HG03060 (cell line): Measurements from ENCODE around the gene CD274.
A peak's percentile ranks its signal among the peaks of the same experiment; 100 is the strongest.
"Not testable (repeated sequence)": the region's sequence is repeated elsewhere in the genome, so short reads cannot be mapped to it uniquely, and the experiment has no call there.

ENCODE experiments used
- ATAC-seq: cut with Tn5 transposase; IDR thresholded peaks from one replicate; pipeline ENCODE4 v1.9.1; 2021; ENCODE audit warnings: low read depth, moderate number of reproducible peaks; ENCODE audit not compliant: unreplicated experiment

The CD274 gene

GRCh38 chr9:5437254-5438216, 12.8 kb upstream of the CD274 start, which contains the start of gene PLGRKT:
TSS of gene PLGRKT (minus strand) at chr9:5437925. CDS start at chr9:5431977, 5,948 bp downstream.
- peak; percentile 69 for ATAC-seq

GRCh38 chr9:5438301-5439162, 11.8 kb upstream of the CD274 start:
- ATAC-seq, result peak; percentile 37

GRCh38 chr9:5440426-5440825, 9.9 kb upstream of the CD274 start:
- ATAC-seq, result no peak

- ATAC-seq, result no peak
Observed at GRCh38 chr9:5441043-5441442, 9.3 kb upstream of the CD274 start.

- ATAC-seq, result no peak
Observed at GRCh38 chr9:5442400-5443011, 7.8 kb upstream of the CD274 start.

GRCh38 chr9:5443850-5444249, 6.5 kb upstream of the CD274 start:
- ATAC-seq, result no peak

GRCh38 chr9:5445096-5445495, 5.2 kb upstream of the CD274 start:
- not testable (repeated sequence) for ATAC-seq

- ATAC-seq, result no peak
Observed at GRCh38 chr9:5445886-5446285, 4.5 kb upstream of the CD274 start.

GRCh38 chr9:5446451-5447236, 3.7 kb upstream of the CD274 start:
- ATAC-seq, result no peak

GRCh38 chr9:5447337-5447736, 3.0 kb upstream of the CD274 start:
- ATAC-seq, result no peak

- ATAC-seq, result no peak
Observed at GRCh38 chr9:5448016-5448415, 2.3 kb upstream of the CD274 start.

GRCh38 chr9:5448461-5449435, 1.6 kb upstream of the CD274 start:
- no peak for ATAC-seq

- no peak for ATAC-seq
Observed at GRCh38 chr9:5449521-5450358, 602 bp upstream of the CD274 start.

- ATAC-seq, result no peak
Observed at GRCh38 chr9:5452286-5452609, 1.9 kb downstream of the CD274 start.

- ATAC-seq, result no peak
Observed at GRCh38 chr9:5453004-5453403, 2.7 kb downstream of the CD274 start.

GRCh38 chr9:5453673-5454072, 3.3 kb downstream of the CD274 start:
- no peak for ATAC-seq

- ATAC-seq, result no peak
Observed at GRCh38 chr9:5455181-5455580, 4.8 kb downstream of the CD274 start.

GRCh38 chr9:5459289-5459829, 9.0 kb downstream of the CD274 start:
- ATAC-seq, result peak; percentile 56
